Activated CD8-positive, alpha-beta memory T cell treated with anti-CD3 and anti-CD28 coated beads, Interleukin-2, amount 50 U/mL, for 1 hour (primary cell): ENCODE measurements around the gene ABHD4.
A peak's percentile ranks its signal among the peaks of the same experiment; 100 is the strongest.
"Not testable (repeated sequence)": the region's sequence is repeated elsewhere in the genome, so short reads cannot be mapped to it uniquely, and the experiment has no call there.

Experiments
- DNase-seq: peaks from one replicate; pipeline ENCODE4 v3.0.0-alpha.2; 2020; ENCODE audit errors: extremely low read depth

The ABHD4 gene

DNA sequence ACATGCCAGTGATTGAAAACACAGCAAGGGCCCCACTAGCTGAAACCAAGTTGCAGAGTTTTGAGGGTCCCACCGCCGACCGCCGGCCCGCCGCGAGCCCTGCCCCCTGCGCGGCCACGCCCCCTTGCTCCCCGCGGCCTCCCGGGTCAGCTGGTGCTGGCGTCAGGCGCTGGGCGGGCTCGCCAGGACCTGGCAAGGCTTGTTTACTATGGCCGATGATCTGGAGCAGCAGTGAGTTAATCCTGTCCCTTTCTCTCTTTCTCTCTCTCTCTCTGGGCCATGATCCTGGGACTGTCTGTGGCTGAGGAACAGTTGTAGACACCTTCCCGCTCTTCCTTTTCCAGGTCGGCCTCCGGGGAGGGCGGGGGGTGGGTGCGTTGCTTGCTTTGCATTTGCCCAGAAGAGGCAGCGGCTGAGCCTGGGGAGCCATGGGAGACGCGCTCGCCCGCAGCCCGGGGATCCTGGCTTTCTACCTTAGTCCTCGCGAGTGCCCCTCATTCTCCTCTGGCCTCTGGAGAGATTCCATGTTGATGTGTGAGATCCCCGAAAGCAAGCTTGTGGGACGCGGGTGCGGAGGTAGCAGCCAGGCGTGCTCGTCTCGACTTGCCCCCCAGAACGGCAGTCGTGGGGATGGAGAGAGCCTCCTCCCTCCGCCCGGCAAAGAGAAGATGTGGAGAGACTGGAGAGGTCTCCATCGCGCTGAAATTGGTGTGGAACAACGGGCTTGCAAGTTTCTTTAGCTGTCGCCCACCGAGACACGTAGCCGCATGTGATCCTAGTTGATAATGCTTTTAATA lies at the start of gene ABHD4:
Gene ABHD4, plus strand, starts transcription at position 202 of the 797 bp plus-strand sequence. Its CDS starts 7 bp downstream, at position 209.
- no peak for DNase-seq

GRCh38 chr14:22549324-22549962 lies 48.7 kb upstream of the ABHD4 start:
- DNase-seq = no peak

- DNase-seq = no peak
Observed at GRCh38 chr14:22549981-22550673, 48.0 kb upstream of the ABHD4 start.

DNA sequence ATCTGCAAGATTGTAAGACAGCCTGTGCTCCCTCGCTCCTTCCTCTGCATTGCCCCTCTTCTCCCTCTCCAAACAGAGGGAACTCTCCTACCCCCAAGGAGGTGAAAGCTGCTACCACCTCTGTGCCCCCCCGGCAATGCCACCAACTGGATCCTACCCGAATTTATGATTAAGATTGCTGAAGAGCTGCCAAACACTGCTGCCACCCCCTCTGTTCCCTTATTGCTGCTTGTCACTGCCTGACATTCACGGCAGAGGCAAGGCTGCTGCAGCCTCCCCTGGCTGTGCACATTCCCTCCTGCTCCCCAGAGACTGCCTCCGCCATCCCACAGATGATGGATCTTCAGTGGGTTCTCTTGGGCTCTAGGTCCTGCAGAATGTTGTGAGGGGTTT lies 46.5 kb upstream of the ABHD4 start:
- no peak for DNase-seq

DNA sequence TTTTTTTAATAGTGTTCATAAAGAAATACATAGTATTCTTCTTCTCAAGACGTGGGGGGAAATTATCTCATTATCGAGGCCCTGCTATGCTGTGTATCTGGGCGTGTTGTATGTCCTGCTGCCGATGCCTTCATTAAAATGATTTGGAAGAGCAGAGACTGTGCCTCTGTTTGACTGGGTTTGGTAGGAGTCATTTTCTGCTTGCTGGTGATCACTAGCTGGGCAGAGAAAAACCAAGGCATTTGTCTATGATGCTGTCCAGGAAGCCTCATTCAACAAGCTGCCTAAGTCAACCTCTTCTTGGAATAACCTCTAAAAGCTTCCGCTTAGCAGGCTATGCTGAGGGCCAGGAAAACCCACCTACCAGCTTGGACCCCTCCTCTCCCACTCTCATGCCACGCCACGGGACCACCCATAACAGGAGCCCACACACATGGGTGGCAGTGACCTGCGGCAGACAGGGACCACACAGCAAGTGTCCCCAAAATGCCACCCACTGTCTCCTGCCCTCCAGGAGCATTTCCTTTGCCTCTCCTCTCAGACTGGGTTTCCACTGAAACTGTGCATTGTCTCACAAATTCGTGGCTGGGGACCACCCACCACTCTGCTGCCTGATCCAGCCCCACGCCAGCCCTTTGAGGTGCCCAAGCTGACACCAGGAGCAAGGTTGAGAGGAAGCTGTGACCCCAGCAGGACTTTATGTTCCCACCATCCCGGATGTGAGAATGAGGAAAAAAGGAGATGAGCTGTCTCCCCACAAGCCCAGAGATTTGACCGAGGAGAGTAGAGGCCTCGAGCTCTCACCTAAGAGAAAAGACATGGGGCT lies 45.9 kb upstream of the ABHD4 start:
- no peak for DNase-seq

DNA sequence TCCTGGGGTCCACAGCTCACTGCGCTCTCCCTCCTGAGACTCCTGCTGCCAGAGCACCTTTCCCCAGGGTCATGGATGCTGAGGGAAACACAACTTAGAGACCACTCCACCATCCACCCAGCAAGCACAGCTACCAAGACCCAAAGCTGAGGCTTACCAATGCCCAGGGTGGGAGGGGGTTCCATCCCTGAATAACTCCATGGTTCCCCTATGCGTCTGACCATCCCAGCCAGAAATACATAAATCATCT lies 45.3 kb upstream of the ABHD4 start:
- no peak for DNase-seq

DNA sequence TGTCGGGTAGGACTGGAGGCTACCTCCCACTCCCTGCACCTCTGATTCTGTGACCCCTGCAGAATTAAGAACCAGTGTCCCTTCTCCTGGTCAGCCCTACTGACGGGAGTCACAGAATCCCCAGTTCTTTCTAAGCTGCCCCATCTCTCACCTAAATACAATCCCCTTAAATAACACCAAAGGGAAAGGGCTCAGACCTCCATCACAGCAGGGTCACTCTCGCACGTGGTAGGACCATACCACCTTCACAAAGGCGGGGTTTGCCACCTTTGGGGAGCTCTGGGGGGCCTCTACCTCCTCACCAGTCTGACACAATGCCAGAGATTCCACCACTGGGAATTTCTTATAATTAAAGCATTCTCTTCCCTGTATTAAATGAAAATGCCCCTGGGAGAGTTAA lies 44.7 kb upstream of the ABHD4 start:
- DNase-seq = no peak

DNA sequence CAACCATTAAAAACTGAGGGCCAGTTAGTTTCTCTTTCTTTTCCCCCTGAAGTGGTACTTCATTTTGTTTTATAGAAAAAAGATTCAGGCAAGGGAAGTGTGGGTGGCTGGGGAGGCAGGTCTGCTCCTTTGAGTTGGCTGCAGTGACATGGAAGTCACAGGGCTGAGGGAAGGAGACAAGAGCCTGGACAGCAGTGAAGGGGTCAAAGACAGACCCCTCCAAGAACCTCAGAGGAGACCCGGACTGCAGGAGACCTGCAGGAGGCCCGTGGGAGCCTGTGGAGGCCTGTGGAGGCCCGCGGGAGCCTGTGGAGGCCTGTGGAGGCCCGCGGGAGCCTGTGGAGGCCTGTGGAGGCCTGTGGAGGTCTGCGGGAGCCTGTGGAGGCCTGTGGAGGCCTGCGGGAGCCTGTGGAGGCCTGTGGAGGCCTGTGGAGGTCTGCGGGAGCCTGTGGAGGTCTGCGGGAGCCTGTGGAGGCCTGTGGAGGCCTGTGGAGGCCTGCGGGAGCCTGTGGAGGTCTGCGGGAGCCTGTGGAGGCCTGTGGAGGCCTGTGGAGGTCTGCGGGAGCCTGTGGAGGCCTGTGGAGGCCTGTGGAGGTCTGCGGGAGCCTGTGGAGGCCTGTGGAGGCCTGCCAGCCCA lies 44.1 kb upstream of the ABHD4 start:
- DNase-seq = not testable (repeated sequence)

DNA sequence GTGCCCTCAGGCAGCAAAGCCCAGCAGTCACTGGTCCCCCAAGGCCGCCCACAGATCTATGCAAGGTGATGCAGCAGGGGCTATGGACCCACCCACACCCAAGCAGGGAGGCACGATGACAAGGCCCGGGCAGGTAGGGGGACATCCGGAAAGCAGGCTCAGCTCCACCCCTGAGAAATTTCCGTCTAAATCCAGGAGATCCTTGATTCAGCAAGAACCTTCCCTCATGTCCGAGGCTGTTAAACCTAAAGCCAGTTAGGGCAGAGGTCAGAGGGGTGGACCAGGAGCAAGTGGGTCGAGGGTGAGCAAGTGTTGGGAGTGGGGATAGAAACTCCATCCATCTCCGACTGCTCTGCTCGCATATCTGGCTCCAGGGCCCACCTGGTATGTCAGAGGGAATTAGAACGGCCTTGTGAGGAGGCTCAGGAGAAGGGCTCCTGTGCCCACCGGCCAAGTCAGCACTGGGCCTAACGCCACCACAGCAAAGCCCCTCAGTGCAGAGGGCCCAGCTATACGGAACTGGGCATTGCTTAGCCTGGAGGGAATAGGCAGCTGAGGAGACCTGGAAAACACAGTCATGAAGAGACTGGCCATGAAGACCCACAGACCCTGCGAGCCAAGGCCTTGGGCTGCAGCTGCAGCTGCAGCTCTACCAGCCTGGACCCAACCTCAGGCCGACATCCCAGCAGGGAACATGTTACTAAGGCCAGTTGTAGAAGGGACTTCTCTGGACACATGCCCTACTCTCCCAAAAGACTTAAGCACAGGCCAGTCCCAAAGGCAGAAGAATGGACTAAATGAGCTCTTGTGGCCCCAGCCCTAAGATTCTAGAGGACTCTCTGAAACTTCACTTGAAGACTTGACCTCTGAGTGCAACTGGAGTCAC lies 43.4 kb upstream of the ABHD4 start:
- DNase-seq = no peak

DNA sequence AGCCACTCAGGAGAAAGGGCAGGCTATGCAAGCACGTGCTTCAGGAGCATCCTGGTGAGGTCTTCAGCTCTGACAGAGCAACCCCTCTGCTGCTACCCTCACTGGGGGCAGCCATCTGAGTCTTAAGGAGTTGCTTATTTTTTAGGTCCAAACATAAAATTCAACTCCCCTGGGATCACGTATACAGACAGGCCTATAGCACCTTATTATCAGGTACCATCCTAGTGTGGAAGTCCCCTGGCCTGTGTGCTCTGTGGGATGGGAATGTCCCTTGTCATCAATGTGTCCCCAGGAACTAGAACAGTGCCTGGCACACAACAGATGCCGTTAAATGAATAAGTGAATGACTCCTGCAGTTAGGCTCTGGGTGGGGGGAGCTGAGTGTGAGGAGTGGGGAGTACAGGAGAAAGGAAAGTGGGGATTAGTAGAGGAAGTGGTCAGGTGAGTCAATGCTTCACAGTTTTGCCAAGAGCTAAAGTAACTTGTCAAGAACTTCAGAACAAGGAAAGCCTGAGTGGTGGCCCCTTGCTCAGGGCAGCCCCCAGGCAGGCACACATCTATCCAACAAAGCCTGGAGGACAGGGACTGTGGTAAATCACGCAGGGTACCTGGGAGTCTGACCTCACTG lies 42.6 kb upstream of the ABHD4 start:
- DNase-seq = no peak

DNA sequence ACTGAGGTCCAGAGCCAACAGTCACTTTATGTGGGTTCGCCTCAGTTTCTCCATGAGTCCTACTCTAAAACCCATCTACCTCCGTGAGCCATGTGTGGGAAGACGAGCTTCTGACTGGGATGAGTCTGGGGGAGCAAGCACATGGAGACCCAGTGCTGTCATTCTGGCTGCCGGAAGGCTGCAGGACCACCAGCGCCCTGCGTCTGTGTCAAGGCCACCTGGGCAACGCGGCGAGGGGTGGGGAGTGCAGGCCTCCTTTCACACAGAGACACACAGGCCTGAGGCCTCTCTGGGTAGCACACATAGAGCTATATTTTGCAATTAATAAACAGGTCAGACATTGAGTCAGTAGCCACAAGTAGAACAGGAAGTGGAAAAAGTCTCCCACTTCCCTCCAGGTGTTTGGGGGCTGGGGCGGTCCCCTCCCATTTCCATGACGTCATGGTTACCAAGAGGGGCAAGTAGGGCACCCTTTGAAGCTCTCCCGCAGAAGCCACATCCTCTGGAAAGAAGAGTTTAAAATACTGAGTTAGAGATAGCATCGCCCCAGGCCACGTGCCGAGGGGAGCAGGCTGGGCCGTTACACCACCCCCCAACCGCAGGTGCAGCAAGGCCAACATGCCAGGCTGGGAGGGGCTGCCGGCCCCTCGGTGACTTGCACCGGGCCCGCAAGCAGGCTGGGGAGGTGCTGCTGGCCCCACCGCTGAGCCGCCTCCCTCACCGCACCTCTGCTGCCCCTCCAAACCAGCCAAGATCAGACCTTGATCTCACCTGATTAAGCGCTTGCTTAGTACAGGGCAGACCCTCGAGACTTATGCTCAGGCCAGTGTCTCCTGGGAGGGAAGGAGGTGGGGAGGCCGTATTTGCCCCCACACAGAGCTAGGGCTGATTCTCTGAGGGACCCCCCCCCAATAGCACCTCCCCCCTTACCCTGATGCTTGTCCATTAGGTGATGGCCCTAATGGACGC lies 41.8 kb upstream of the ABHD4 start:
- DNase-seq = peak; percentile 98

DNA sequence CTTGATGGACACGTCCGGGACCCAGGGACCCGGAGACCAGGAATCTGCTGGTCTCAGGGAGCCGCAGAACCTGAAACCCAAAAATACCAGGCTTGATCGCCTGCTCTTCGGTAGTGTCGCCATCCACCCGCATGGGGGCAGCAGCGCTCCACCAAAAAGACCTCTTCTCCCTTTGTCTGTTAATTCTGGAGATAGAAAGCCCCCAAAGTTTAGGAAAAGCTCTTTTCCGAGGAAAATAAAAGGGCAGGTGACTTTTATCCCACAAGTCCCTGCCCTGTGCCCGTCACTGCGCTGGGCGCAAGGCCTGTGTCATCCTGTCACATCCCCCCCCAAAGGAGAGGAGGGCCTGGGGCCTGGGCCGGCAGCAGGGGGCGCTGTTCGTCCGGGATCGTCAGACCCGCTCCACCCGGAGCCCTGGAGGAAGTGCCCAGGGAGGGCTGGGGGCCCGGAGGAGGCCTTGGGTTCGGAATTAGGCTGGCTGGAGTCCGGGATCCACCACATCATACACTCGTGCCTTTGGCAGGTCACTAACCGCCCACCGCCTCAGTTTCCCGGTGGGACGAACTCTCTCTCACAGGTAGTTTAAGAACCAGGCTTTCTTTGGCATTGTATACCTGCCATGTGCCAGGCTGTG lies 41.0 kb upstream of the ABHD4 start:
- DNase-seq = peak; percentile 80

DNA sequence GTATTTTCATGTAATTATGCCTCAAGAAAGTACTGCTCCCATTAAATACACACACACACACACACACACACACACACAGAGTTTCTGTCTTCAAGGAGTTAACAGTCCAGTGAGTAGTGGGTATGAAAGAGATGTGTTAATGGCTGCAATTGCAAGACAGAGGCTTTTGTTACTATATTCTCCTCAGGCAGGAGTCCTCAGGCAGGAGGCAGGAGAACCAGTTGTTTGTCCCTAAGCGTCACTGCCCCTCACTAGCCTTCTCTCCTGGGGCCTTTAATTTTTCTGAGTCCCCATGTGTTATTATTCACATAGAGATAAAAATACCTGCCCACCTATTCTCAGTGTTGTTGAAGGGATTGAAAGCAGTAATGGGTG lies 40.3 kb upstream of the ABHD4 start:
- DNase-seq = no peak

DNA sequence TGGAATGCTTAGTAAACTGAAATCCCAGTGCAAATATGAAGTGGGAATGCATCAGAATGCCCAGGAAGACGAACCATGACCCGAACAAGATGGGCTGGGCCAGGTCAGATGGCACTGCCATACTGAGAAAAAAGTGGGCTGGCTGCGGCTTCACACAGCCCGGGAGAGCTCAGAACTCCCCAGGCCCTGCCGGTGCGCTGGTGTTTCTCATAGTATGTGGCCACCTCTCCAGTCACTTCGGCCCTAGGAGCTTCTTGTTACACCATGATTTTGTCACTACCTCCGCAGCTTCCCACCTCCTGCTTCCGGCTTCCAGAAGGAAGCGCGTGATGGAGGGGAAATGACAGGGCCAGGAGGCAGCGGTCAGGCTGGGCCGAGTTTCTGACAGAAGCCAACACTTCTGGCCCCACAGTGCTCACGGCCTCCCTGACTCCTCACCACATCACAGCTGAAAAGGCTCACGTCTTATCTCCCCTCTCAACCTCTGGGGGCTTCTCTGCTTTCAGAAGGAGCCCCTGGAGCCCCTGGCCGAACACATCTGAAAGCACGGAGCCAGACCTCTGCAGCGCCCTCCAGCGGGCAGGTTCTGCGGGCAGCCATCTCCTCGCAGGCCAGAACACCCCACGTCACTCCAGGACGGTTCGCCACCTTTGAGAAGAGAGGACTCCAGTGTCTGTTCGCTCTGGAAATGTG lies 39.7 kb upstream of the ABHD4 start:
- no peak for DNase-seq

DNA sequence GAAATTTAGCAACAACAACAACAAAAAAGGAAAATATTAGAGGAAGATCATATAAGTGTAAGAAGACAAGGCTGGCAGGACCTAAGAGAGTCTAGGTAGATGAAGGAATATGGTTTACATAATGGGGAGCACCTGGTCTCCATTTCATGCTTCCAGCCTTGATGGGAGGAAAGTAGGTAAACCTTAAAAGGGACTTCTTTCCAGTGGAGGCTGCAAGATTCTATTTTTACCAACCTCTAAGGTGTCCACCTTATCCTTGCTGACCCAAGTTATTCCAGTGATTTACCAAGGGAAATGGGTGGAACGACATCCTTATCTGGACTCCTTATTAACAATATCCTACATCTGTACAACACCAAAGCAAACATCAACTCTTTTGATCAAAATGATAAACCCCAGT lies 39.1 kb upstream of the ABHD4 start:
- no peak for DNase-seq

GRCh38 chr14:22560662-22561365 lies 37.3 kb upstream of the ABHD4 start:
- no peak for DNase-seq

GRCh38 chr14:22561366-22561660 lies 36.8 kb upstream of the ABHD4 start:
- DNase-seq = no peak
